Fibroblast of lung (primary cell): ENCODE data around the gene BCAR3. TPM values are rescaled to one million over a fixed set of nuclear protein-coding genes. Genes with fewer than 3 reads are reported as not detected.
"Not testable (repeated sequence)": the region's sequence is repeated elsewhere in the genome, so short reads cannot be mapped to it uniquely, and the experiment has no call there.

Experiments used
- DNase-seq, 2 donors: peaks; one replicate each; pipeline versions ENCODE4 v3.0.0 to v3.0.0-alpha.2; 2010; ENCODE audit warnings: low read depth in 2 of 2
- H2AFZ ChIP-seq: 2 replicates; pipeline ENCODE4 v1.5.1; 2012; ENCODE audit warnings: low read length, control low read depth, inconsistent platforms
- H3K27ac ChIP-seq: 2 replicates; pipeline ENCODE4 v1.5.1; 2011; ENCODE audit warnings: low read length, control low read depth; ENCODE audit not compliant: insufficient read depth
- H3K27me3 ChIP-seq: 2 replicates; pipeline ENCODE4 v1.5.1; 2011; ENCODE audit warnings: mild to moderate bottlenecking, low read length; ENCODE audit not compliant: control insufficient read depth, insufficient read depth
- H3K36me3 ChIP-seq: 2 replicates; pipeline ENCODE4 v1.5.1; 2011; ENCODE audit warnings: low read length; ENCODE audit not compliant: control insufficient read depth, insufficient read depth
- H3K4me1 ChIP-seq: 2 replicates; pipeline ENCODE4 v1.5.1; 2011; ENCODE audit warnings: low read length; ENCODE audit not compliant: control insufficient read depth, insufficient read depth; ENCODE audit errors: extremely low read depth
- H3K4me2 ChIP-seq: 2 replicates; pipeline ENCODE4 v1.5.1; 2011; ENCODE audit warnings: low read length, control low read depth; ENCODE audit not compliant: insufficient read depth; ENCODE audit errors: extremely low read depth
- H3K4me3 ChIP-seq, 4 experiments: fragments of 200-600 bp in 1 of 4; sonication (generic) in 1 of 4; replicated peaks in 1 of 4; 2 replicates each; pipeline ENCODE4 v1.5.1; 2011 to 2016; ENCODE audit warnings: low read length in 4 of 4, low read depth in 3 of 4, mild to moderate bottlenecking in 3 of 4, control low read depth in 2 of 4, inconsistent platforms in 1 of 4, mixed read lengths in 1 of 4; ENCODE audit not compliant: insufficient read depth in 1 of 4; ENCODE audit errors: control extremely low read depth in 1 of 4
- H3K79me2 ChIP-seq: 2 replicates; pipeline ENCODE4 v1.5.1; 2012; ENCODE audit warnings: mild to moderate bottlenecking, low read length, inconsistent platforms; ENCODE audit not compliant: control insufficient read depth, insufficient read depth
- H3K9ac ChIP-seq: 2 replicates; pipeline ENCODE4 v1.5.1; 2011; ENCODE audit warnings: mild to moderate bottlenecking, low read length, control low read depth; ENCODE audit not compliant: insufficient read depth
- H3K9me3 ChIP-seq: 2 replicates; pipeline ENCODE4 v1.5.1; 2012; ENCODE audit warnings: low read depth, low read length; ENCODE audit not compliant: control insufficient read depth, insufficient read depth
- H4K20me1 ChIP-seq: 2 replicates; pipeline ENCODE4 v1.5.1; 2011; ENCODE audit warnings: low read length; ENCODE audit not compliant: control insufficient read depth, insufficient read depth; ENCODE audit errors: extremely low read depth
- CTCF ChIP-seq, 2 donors: IDR thresholded peaks in 1 of 2; conservative IDR thresholded peaks in 1 of 2; 1 replicate in 1 of 2; 2 replicates in 1 of 2; pipeline ENCODE4 v1.5.1; 2011 to 2012; ENCODE audit warnings: low read length in 2 of 2, control low read depth in 1 of 2, inconsistent platforms in 1 of 2, low read depth in 1 of 2, mild to moderate bottlenecking in 1 of 2
- EZH2 ChIP-seq: IDR thresholded peaks from 2 replicates; pipeline ENCODE4 v1.5.1; 2012; ENCODE audit warnings: low read length, control low read depth, mild to moderate bottlenecking; ENCODE audit errors: missing control alignments
- polyA plus RNA-seq, 2 donors: library from polyadenylated mRNA; depleted of rRNA in 1 of 2; stranded (reverse) in 1 of 2; unstranded in 1 of 2; fragments of >200 nt; gene quantifications; 2 replicates each; pipeline ENCODE4 v1.2.1, GENCODE V29; 2011 to 2012; ENCODE audit warnings: missing spikeins in 1 of 2
- total RNA-seq: library from RNA; depleted of rRNA; stranded (reverse); fragments of >200 nt; gene quantifications from 2 replicates; pipeline ENCODE4 v1.2.1, GENCODE V29; 2014

Gene BCAR3
- total and polyA plus RNA-seq, 2 donors (not counting 1 experiment from before 2014, with no cell fraction given) = 12.6 to 35.2 TPM

- Histone ChIP-seq H3K79me2 (peaks cover 66% of the 10 kb centered on the region), H3K4me2 (peak overlapping the region; percentile 53), H3K9me3 (no peaks in the 10 kb centered on the region), H3K27ac (peak overlapping the region; percentile 33), H2AFZ (no peak overlapping the region), H3K36me3 (peaks cover 7% of the 10 kb centered on the region), H3K27me3 (no peaks in the 10 kb centered on the region), H3K4me1 (peaks cover 30% of the 10 kb centered on the region), H4K20me1 (no peaks in the 10 kb centered on the region), H3K4me3 (peak overlapping the region in 1 of 4 experiments; percentile 19), H3K9ac (no peak overlapping the region)
- TF ChIP-seq EZH2 = no peak
- TF ChIP-seq CTCF (conservative IDR thresholded peaks at IDR 0.05 in 1 of 2, IDR thresholded peaks at IDR 0.05 in 1 of 2; ENCODE audit: low read depth in 1 of 2, low read length in 2 of 2) = no peak
- peak in 1 of 2 donors; percentile 79 for DNase-seq
Observed at GRCh38 chr1:93662481-93663207, 19.0 kb downstream of the BCAR3 start.

- H3K4me3 ChIP-seq = peak overlapping the region in 1 of 4 experiments; percentile 19
- peaks cover 30% of the 10 kb centered on the region for H3K4me1 ChIP-seq
- DNase-seq = peak; percentile 88 to 89
- TF ChIP-seq EZH2 = no peak
- TF ChIP-seq CTCF (conservative IDR thresholded peaks at IDR 0.05 in 1 of 2, IDR thresholded peaks at IDR 0.05 in 1 of 2; ENCODE audit: low read depth in 1 of 2, low read length in 2 of 2) = no peak
- H3K79me2 ChIP-seq = peaks cover 62% of the 10 kb centered on the region
- H4K20me1 ChIP-seq = no peaks in the 10 kb centered on the region
- H3K27me3 ChIP-seq = no peaks in the 10 kb centered on the region
- H3K4me2 ChIP-seq = peak overlapping the region; percentile 53
- H3K9me3 ChIP-seq = no peaks in the 10 kb centered on the region
- no peak overlapping the region for H2AFZ ChIP-seq
- peak overlapping the region; percentile 33 for H3K27ac ChIP-seq
- peaks cover 5% of the 10 kb centered on the region for H3K36me3 ChIP-seq
- H3K9ac ChIP-seq = no peak overlapping the region
Observed at GRCh38 chr1:93661829-93662474, 19.7 kb downstream of the BCAR3 start.

GRCh38 chr1:93661341-93661740 is 20.3 kb downstream of the BCAR3 start:
- Histone ChIP-seq H3K4me1 (peaks cover 30% of the 10 kb centered on the region), H3K79me2 (peaks cover 61% of the 10 kb centered on the region)
- not testable (repeated sequence) for H2AFZ ChIP-seq, H3K9ac ChIP-seq, DNase-seq, H3K27ac ChIP-seq, H3K4me3 ChIP-seq, H3K27me3 ChIP-seq, H3K36me3 ChIP-seq, H4K20me1 ChIP-seq, H3K9me3 ChIP-seq, H3K4me2 ChIP-seq
